GM12801 (cell line): Measurements from ENCODE around the gene TIRAP.

ENCODE experiments used
- CTCF ChIP-seq: IDR thresholded peaks from one replicate; pipeline ENCODE4 v1.5.1; 2011; ENCODE audit warnings: control low read depth; ENCODE audit not compliant: insufficient read length; ENCODE audit errors: extremely low read depth

TIRAP gene

GRCh38 chr11:126335463-126335760 lies 52.5 kb downstream of the TIRAP start:
- TF ChIP-seq CTCF: no peak

GRCh38 chr11:126336138-126336541 lies 53.2 kb downstream of the TIRAP start:
- TF ChIP-seq CTCF: no peak

- TF ChIP-seq CTCF: no peak
These were observed 53.8 kb downstream of the TIRAP start for GRCh38 chr11:126336671-126337101.

- TF ChIP-seq CTCF: no peak
These were observed 54.2 kb downstream of the TIRAP start for GRCh38 chr11:126337126-126337473.

GRCh38 chr11:126337474-126338241 lies 54.8 kb downstream of the TIRAP start:
- no peak for TF ChIP-seq CTCF

- TF ChIP-seq CTCF: no peak
These were observed 55.6 kb downstream of the TIRAP start for GRCh38 chr11:126338346-126339055.

GRCh38 chr11:126339073-126339862 lies 56.4 kb downstream of the TIRAP start:
- TF ChIP-seq CTCF: no peak
